Neuronal stem cell (in vitro differentiated cells): Measurements from ENCODE around the gene ATP5F1D.
A peak's percentile ranks its signal among the peaks of the same experiment; 100 is the strongest.

ENCODE experiments used
- DNase-seq: peaks from one replicate; pipeline ENCODE4 v3.0.0-alpha.2; 2013; ENCODE audit warnings: low spot score
- H2AFZ ChIP-seq: one replicate; pipeline ENCODE4 v1.6.1; 2013; ENCODE audit warnings: mild to moderate bottlenecking, low read length, inconsistent platforms
- H2AK5ac ChIP-seq: 2 replicates; pipeline ENCODE4 v1.6.1; 2013; ENCODE audit warnings: low read depth, mild to moderate bottlenecking, inconsistent platforms, low read length, moderate library complexity, mixed read lengths
- H2BK120ac ChIP-seq: 2 replicates; pipeline ENCODE4 v1.6.1; 2013; ENCODE audit warnings: low read depth, mild to moderate bottlenecking, inconsistent platforms, low read length, moderate library complexity, mixed read lengths
- H2BK12ac ChIP-seq: one replicate; pipeline ENCODE4 v1.6.1; 2013; ENCODE audit warnings: low read length, inconsistent platforms
- H2BK15ac ChIP-seq: 2 replicates; pipeline ENCODE4 v1.6.1; 2013; ENCODE audit warnings: mild to moderate bottlenecking, low read length, inconsistent platforms, mixed read lengths
- H2BK5ac ChIP-seq: one replicate; pipeline ENCODE4 v1.6.1; 2013; ENCODE audit warnings: inconsistent platforms, mild to moderate bottlenecking, low read length, moderate library complexity
- H3K14ac ChIP-seq: one replicate; pipeline ENCODE4 v1.6.1; 2013; ENCODE audit warnings: low read length, inconsistent platforms
- H3K18ac ChIP-seq: 2 replicates; pipeline ENCODE4 v1.6.1; 2013; ENCODE audit warnings: low read length, inconsistent platforms
- H3K23ac ChIP-seq: 2 replicates; pipeline ENCODE4 v1.6.1; 2013; ENCODE audit warnings: low read depth, mild to moderate bottlenecking, mixed read lengths, low read length, inconsistent platforms; ENCODE audit not compliant: poor library complexity
- H3K27ac ChIP-seq: replicated peaks from 3 replicates; pipeline ENCODE4 v1.5.1; 2013; ENCODE audit warnings: low read length, inconsistent platforms
- H3K27me3 ChIP-seq, 3 experiments: 2 replicates each; pipeline ENCODE4 v1.6.1; 2013; ENCODE audit warnings: low read length in 3 of 3, mild to moderate bottlenecking in 2 of 3, inconsistent platforms in 1 of 3, low read depth in 1 of 3, mixed read lengths in 1 of 3, moderate library complexity in 1 of 3; ENCODE audit not compliant: control insufficient read depth in 3 of 3, insufficient read depth in 3 of 3
- H3K36me3 ChIP-seq, 2 donors: replicated peaks in 1 of 2; 2 replicates each; pipeline ENCODE4 v1.6.1; 2013; ENCODE audit warnings: low read length in 2 of 2; ENCODE audit not compliant: control insufficient read depth in 2 of 2, insufficient read depth in 2 of 2
- H3K4ac ChIP-seq: 2 replicates; pipeline ENCODE4 v1.6.1; 2013; ENCODE audit warnings: inconsistent platforms, mild to moderate bottlenecking, low read length, moderate library complexity
- H3K4me1 ChIP-seq, 2 donors: 1 replicate in 1 of 2; 2 replicates in 1 of 2; pipeline ENCODE4 v1.6.1; 2013; ENCODE audit warnings: low read length in 2 of 2, low read depth in 1 of 2; ENCODE audit not compliant: control insufficient read depth in 2 of 2, insufficient read depth in 1 of 2
- H3K4me2 ChIP-seq: one replicate; pipeline ENCODE4 v1.6.1; 2013; ENCODE audit warnings: mild to moderate bottlenecking, low read length, inconsistent platforms; ENCODE audit not compliant: insufficient read depth, poor library complexity, severe bottlenecking
- H3K4me3 ChIP-seq, 2 donors: 2 replicates each; pipeline ENCODE4 v1.5.1; 2013; ENCODE audit warnings: low read length in 2 of 2, mild to moderate bottlenecking in 2 of 2, inconsistent platforms in 1 of 2, moderate library complexity in 1 of 2
- H3K79me1 ChIP-seq: one replicate; pipeline ENCODE4 v1.6.1; 2013; ENCODE audit warnings: low read depth, mild to moderate bottlenecking, inconsistent platforms, low read length, moderate library complexity
- H3K9ac ChIP-seq: one replicate; pipeline ENCODE4 v1.6.1; 2013; ENCODE audit warnings: mild to moderate bottlenecking, low read depth, low read length, inconsistent platforms; ENCODE audit not compliant: poor library complexity
- H3K9me3 ChIP-seq, 2 donors: replicated peaks in 1 of 2; 2 replicates each; pipeline versions ENCODE3 to v1.6.1; 2013; ENCODE audit warnings: low read length in 2 of 2, mild to moderate bottlenecking in 2 of 2, inconsistent platforms in 1 of 2, low read depth in 1 of 2, mixed read lengths in 1 of 2, moderate library complexity in 1 of 2; ENCODE audit not compliant: control insufficient read depth in 2 of 2, insufficient read depth in 1 of 2
- H4K8ac ChIP-seq: one replicate; pipeline ENCODE4 v1.6.1; 2013; ENCODE audit warnings: low read depth, mild to moderate bottlenecking, inconsistent platforms, low read length, moderate library complexity
- H4K91ac ChIP-seq: one replicate; pipeline ENCODE4 v1.6.1; 2013; ENCODE audit warnings: low read length, low read depth, mild to moderate bottlenecking, inconsistent platforms; ENCODE audit not compliant: poor library complexity
- WGBS, 2 donors: extraction: QIAGEN DNeasy Blood & Tissue Kit; methylation state at CpG; one replicate each; pipeline ENCODE4 v1.1.7; 2013; ENCODE audit warnings: missing lambda C conversion rate in 2 of 2, mixed read lengths in 1 of 2; ENCODE audit not compliant: insufficient read length in 2 of 2, insufficient replicate concordance in 1 of 2; ENCODE audit errors: extremely low coverage in 2 of 2; 5-methylcytosine and 5-hydroxymethylcytosine counted together

Gene ATP5F1D

GRCh38 chr19:1275260-1275975, 33.9 kb downstream of the ATP5F1D start, which contains the start of gene FAM174C:
FAM174C (plus strand) TSS chr19:1275530; CDS start chr19:1275550, 20 bp downstream.
- peak within 1 kb of the TSS; percentile 95 for H3K4me2 ChIP-seq
- peak within 1 kb of the TSS; percentile 77 to 96 for H3K4me3 ChIP-seq
- H2BK5ac ChIP-seq, result peak within 1 kb of the TSS; percentile 99
- H3K23ac ChIP-seq, result peak within 1 kb of the TSS; percentile 99
- H3K18ac ChIP-seq, result peak within 1 kb of the TSS; percentile 99
- H3K14ac ChIP-seq, result peak within 1 kb of the TSS; percentile 90
- H3K27ac ChIP-seq, result peak within 1 kb of the TSS; percentile 100
- H3K36me3 ChIP-seq, result peaks cover 53 to 72% of the 10 kb centered on the region in 2 donors
- no CpG with 5 or more reads among the region's 98 CpGs for WGBS, 2 donors
- H2BK15ac ChIP-seq, result peak within 1 kb of the TSS; percentile 98
- no peaks in the 10 kb centered on the region for H3K27me3 ChIP-seq
- H2AK5ac ChIP-seq, result peak within 1 kb of the TSS; percentile 98
- peak within 1 kb of the TSS; percentile 97 for H3K4ac ChIP-seq
- H2BK12ac ChIP-seq, result peak within 1 kb of the TSS; percentile 93
- H3K79me1 ChIP-seq, result peaks cover 16% of the 10 kb centered on the region
- no peaks in the 10 kb centered on the region for H3K9me3 ChIP-seq
- peak; percentile 93 for DNase-seq
- peak within 1 kb of the TSS; percentile 100 for H3K9ac ChIP-seq
- peaks cover 19 to 22% of the 10 kb centered on the region in 2 donors for H3K4me1 ChIP-seq
- peak within 1 kb of the TSS; percentile 87 for H2AFZ ChIP-seq
- peak within 1 kb of the TSS; percentile 75 for H4K8ac ChIP-seq
- peak within 1 kb of the TSS; percentile 99 for H4K91ac ChIP-seq
- no peak within 1 kb of the TSS for H2BK120ac ChIP-seq

- Histone ChIP-seq H2BK15ac (peak overlapping the region; percentile 98), H3K36me3 (peaks cover 48 to 65% of the 10 kb centered on the region in 2 donors), H3K4me3 (peak overlapping the region; percentile 77 to 84), H3K14ac (peak overlapping the region; percentile 84), H3K9ac (peak overlapping the region; percentile 94), H3K4me2 (peak overlapping the region; percentile 85), H2BK5ac (peak overlapping the region; percentile 91), H3K27ac (peak overlapping the region; percentile 77), H4K91ac (no peak overlapping the region), H3K9me3 (no peaks in the 10 kb centered on the region), H2AFZ (peak overlapping the region; percentile 87), H3K4ac (peak overlapping the region; percentile 97), H2AK5ac (peak overlapping the region; percentile 98), H3K18ac (peak overlapping the region; percentile 94), H3K27me3 (no peaks in the 10 kb centered on the region), H2BK120ac (no peak overlapping the region), H3K79me1 (peaks cover 15% of the 10 kb centered on the region), H4K8ac (peak overlapping the region; percentile 72), H2BK12ac (peak overlapping the region; percentile 93), H3K4me1 (peaks cover 15 to 16% of the 10 kb centered on the region in 2 donors), H3K23ac (peak overlapping the region; percentile 99)
- WGBS, 2 donors, result no CpG with 5 or more reads among the region's 43 CpGs
- no peak for DNase-seq
Observed at GRCh38 chr19:1275976-1276627, 34.6 kb downstream of the ATP5F1D start.

- H4K91ac ChIP-seq, result no peak overlapping the region
- H2AFZ ChIP-seq, result no peak overlapping the region
- DNase-seq, result no peak
- no peak overlapping the region for H3K27ac ChIP-seq
- H3K4me3 ChIP-seq, result peak overlapping the region in 1 of 2 donors; percentile 77
- H2AK5ac ChIP-seq, result peak overlapping the region; percentile 98
- H3K23ac ChIP-seq, result peak overlapping the region; percentile 21
- H3K4ac ChIP-seq, result no peak overlapping the region
- no peaks in the 10 kb centered on the region for H3K9me3 ChIP-seq
- no peak overlapping the region for H3K14ac ChIP-seq
- no peak overlapping the region for H2BK5ac ChIP-seq
- H3K18ac ChIP-seq, result peak overlapping the region; percentile 11
- WGBS, 2 donors, result no CpG with 5 or more reads among the region's 10 CpGs
- peaks cover 14% of the 10 kb centered on the region in 2 donors for H3K4me1 ChIP-seq
- no peak overlapping the region for H2BK120ac ChIP-seq
- H2BK15ac ChIP-seq, result peak overlapping the region; percentile 98
- no peak overlapping the region for H2BK12ac ChIP-seq
- no peak overlapping the region for H3K9ac ChIP-seq
- no peak overlapping the region for H4K8ac ChIP-seq
- H3K4me2 ChIP-seq, result peak overlapping the region; percentile 85
- H3K79me1 ChIP-seq, result peaks cover 12% of the 10 kb centered on the region
- peaks cover 43 to 60% of the 10 kb centered on the region in 2 donors for H3K36me3 ChIP-seq
- no peaks in the 10 kb centered on the region for H3K27me3 ChIP-seq
Observed at GRCh38 chr19:1276628-1277022, 35.1 kb downstream of the ATP5F1D start.

GRCh38 chr19:1277061-1277460, 35.5 kb downstream of the ATP5F1D start:
- peaks cover 39 to 55% of the 10 kb centered on the region in 2 donors for H3K36me3 ChIP-seq
- H3K27ac ChIP-seq, result no peak overlapping the region
- DNase-seq, result no peak
- H3K4me1 ChIP-seq, result peaks cover 12 to 14% of the 10 kb centered on the region in 2 donors
- H2AFZ ChIP-seq, result no peak overlapping the region
- no peak overlapping the region for H4K8ac ChIP-seq
- H3K9me3 ChIP-seq, result no peaks in the 10 kb centered on the region
- H3K4me3 ChIP-seq, result peak overlapping the region in 1 of 2 donors; percentile 6
- WGBS, 2 donors, result no CpG with 5 or more reads among the region's 15 CpGs
- H3K4ac ChIP-seq, result no peak overlapping the region
- H3K9ac ChIP-seq, result no peak overlapping the region
- no peak overlapping the region for H3K18ac ChIP-seq
- peaks cover 10% of the 10 kb centered on the region for H3K79me1 ChIP-seq
- no peak overlapping the region for H2BK5ac ChIP-seq
- no peak overlapping the region for H2BK120ac ChIP-seq
- H3K23ac ChIP-seq, result no peak overlapping the region
- no peak overlapping the region for H4K91ac ChIP-seq
- H2BK15ac ChIP-seq, result no peak overlapping the region
- H2AK5ac ChIP-seq, result peak overlapping the region; percentile 43
- H3K4me2 ChIP-seq, result no peak overlapping the region
- no peak overlapping the region for H3K14ac ChIP-seq
- H2BK12ac ChIP-seq, result no peak overlapping the region
- H3K27me3 ChIP-seq, result no peaks in the 10 kb centered on the region
